CD4-positive, alpha-beta T cell treated with Interleukin-12 subunit alpha and Interleukin-12 subunit beta, for 1 hour (primary cell): ENCODE measurements around the gene MSI2.
A peak's percentile ranks its signal among the peaks of the same experiment; 100 is the strongest.

Experiments
- DNase-seq: peaks from one replicate; pipeline ENCODE4 v3.0.0-alpha.2; 2020

MSI2 gene

DNA sequence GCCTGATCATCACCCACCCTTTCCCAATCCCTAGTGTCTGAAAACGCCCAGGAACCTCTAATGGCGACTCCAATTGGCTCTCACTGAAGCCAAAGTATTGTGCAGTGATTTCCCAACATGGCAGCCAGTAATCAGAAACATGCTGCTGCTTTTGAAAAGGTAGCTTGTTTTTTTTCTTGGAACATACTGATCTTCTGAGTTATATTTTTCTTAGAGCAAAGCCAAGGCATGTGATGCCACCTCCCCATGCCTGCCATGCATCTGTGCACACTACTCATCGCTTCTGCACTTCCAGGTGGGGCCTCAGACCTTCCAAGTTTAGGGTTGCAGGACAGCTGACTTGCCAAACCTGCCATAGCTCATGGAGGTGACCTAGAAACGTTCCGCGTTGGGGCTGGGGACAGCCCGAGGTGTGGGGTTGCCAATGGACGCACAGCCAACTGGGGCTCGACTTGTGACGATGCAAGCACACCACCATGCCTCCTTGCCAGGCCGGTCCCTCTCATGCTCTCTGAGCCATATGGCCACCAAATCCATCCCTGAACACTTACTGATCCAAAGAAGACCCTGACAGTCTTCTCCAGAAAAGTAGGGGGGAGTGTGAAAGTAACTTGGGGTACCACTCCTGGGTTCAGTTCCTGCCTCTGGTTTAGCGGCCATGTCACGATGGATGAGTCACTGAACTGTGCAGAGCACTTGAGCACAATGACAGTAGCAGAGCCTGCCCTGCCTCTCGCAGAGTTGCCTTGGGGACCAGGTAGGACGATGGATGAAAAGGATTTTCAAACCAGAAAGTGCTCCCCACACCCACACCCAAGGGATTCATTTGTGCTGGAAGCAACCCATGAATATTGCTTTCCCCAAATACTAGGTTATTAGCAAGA, 333.1 kb downstream of the MSI2 start:
- no peak for DNase-seq

DNA sequence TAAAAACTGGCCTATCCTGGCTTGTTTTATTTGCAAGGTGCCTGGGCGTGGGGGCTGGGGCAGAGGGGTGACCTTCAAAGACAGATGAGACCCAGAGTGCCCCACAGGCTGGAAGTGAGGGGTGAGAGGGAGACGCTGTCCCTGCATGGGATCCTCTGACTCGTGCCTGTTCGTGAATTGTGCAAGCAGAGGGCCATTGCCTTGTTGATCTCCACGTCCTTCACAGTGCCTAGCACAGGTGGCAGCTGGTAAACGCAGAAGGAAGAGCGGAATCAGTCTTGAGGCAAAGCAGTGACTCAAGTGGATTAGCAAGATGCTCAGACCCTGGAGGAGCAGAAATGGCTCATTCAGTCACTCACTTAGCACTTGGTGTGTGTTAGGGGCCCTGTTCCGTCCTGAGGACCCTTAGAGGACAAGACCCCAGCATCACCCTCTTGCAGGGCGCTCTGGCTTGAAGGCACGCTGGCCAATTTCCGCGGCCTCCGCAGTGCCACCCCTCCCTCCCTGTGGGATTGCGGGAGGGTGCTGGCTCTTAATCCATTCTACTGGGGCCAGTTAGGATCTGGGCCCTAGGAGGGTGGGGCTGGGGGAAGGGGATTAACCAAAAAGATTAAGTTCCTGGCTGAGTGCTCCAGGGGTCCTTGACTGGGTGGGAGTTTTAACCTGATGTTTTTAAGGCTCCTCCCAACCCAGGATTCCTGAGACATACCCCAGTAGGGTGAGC, 337.6 kb downstream of the MSI2 start:
- no peak for DNase-seq

DNA sequence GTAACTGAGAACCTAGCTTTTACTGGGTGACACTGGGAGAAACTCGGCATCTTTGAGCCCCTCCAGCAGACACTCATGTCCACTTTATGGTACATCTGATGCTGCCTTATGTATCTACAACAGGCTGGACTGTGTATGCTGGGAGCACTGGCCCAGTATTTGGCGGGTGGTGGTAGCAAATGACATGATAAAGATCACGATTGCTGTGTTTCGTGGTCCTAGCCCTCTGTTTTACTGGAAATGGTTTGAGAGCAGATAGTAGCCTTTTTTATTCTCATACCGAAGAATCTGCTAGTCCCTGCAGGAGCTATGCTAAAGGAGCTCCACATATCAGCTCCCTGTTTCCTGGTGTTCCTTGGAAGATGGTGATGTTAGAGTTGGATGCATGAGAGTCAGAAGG, 338.4 kb downstream of the MSI2 start:
- no peak for DNase-seq

DNA sequence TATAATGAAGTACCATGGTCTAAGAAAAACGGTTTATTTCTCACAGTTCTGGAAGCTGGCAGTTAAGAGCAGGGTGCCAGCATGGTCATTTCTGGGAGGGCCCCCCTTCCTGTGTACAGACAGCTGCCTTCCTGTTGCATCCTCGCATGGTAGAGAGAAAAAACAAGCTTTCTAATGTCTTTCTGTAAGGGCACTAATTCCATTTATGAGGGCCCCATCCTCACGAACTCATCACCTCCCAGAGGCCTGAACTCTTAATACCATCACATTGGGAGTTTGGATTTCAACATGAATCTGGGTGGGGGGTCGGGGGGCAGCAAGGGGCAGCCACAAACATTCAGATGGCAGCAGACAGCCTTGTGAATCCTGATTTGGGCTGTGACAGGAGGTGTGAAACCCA, 339.1 kb downstream of the MSI2 start:
- no peak for DNase-seq

DNA sequence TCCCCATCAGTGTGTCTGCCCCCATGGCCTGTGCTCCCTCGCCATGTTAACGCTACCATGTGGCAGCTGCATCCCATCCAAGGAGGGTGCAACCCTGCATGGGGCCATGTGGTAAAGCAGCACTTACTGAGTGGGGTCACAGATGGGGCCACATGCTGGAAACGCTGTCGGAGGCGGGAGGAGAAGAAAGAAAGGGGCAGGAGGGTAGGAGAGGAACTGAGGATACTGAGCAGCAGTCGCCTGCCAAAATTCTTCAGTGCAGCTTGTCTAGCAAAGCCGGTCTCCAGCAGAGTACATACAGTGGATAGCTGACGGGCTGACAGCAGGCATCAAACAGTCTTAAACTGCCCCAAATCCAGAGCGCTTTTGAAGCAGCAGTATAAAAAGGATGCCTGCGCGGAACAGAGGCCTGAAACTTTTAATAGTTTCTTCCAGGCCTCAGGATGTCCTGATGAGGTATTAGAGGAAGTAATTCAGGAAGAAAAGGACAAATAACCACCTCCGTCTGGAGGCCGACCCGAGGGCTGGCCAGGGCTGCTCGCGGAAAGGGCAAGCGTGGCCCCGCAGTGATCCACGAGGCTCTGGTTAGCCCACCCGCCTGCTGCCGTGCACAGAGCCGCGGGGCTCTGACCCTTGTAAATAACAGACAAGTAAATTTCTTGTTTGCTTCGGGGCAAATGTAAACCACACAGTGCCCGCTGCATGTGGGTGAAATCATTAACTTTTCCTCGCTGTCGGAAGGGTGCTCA, 339.8 kb downstream of the MSI2 start:
- DNase-seq: no peak

DNA sequence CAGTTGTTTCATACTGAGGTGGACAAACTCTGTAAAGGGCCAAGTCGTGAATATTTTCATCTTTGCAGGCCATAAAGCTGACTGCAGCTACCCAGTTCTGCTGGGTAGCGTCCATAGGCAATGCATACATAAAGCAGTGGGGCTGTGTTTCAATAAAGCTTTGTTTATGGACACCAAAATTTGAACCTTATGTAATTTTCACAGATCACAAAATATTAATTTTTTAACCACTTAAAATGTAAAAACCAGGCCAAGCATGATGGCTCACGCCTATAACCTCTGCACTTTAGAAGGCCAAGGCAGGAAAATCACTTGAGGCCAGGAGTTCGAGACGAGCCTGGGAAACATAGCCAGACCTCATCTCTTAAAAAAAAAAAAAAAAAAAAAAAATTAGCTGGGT, 340.8 kb downstream of the MSI2 start:
- no peak for DNase-seq

DNA sequence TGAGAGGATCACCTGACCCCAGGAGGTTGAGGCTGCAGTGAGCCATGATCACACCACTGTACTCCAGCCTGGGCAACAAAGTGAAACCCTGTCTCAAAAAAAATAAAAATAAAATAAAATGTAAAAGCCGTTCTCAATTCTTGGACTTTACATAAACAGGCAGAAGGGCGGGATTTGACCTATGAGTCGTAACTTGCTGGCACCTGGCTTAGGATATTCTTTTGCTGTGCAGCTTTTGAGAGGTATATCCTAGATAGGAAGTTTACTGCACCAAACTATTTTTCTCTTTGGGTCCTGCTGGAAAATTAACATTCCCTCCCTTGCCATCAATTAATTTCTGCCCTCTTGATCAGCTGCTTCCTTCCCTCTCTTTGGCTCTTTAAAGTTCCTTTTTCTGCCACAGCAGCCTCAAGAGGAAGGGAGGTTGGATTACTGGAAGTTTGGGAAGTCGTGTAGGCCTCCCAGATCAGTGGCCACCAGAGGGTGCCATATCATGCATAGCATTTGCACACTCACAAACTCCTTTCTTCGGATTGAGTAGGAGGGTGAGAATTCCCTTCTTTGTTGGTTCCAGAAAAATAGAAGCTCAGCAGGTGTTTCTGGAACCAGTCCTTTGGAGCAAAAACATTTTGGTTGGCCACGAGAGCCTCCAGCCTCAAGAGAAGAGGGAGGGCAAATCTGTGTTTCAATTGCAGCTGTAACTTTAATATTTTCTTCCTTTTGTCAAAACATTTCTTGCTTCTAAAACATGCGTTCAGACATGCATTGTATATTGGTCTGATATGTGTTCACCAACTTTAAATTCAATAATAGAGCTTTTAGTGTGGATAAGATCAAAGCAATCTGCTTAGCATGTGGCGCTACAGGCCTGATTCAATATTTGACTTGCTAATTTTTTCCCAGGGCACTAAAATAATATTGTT, 341.5 kb downstream of the MSI2 start:
- DNase-seq: peak; percentile 38

DNA sequence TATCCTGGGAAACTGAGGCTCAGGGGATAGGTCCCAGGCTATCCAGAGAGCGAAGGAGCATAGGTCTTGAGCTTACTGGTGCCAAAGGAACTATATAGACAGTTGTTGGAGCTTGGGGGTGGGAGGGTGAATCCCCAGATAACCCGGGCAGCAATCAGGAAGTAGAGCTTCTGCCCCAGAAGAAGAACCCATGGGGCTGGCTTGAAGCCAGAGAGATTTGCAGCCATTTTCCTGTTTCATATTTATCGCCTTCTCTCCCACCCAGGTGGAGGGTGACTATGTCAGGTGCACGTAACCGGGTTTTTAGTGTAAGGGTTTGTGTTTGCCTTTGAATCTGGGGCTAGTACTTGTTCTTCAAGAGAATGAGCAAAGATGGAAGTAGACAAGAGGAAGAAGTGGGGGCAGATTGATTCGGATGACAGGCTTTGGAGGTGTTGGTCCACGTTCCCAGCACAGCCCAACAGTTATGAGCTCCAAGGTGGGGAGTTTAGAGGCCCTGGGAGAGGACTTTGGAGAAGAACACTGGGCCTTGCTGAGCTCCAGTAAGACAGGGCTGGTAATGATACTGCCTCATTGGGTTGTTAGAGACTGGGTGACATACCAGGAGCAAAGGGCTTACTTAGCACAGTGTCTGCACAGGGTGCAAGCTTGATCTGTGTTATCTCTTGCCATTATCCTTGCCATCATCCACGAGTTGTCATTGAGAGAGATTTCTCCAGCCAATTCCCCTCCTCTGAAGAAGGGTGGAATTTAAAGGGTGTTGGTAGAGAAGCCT, 343.1 kb downstream of the MSI2 start:
- peak; percentile 36 for DNase-seq

DNA sequence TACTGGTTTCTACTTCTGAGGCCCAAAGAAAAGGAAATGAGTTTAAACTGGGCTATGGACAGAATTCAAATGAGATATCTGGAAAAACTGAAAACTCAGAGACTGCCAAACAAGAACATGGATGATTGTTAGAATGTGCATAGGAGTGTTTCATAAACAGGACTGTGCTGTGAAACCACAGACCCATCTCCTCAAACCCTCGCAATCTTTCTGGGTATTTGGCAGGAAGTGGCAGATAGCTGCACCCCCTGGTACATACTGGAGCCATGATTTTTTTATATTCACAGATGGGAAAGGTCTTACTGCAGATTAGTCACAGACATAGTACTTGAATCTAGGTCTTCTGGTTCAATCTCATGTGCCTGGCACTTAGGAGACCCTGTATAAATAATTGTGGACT, 343.8 kb downstream of the MSI2 start:
- DNase-seq: peak; percentile 62

DNA sequence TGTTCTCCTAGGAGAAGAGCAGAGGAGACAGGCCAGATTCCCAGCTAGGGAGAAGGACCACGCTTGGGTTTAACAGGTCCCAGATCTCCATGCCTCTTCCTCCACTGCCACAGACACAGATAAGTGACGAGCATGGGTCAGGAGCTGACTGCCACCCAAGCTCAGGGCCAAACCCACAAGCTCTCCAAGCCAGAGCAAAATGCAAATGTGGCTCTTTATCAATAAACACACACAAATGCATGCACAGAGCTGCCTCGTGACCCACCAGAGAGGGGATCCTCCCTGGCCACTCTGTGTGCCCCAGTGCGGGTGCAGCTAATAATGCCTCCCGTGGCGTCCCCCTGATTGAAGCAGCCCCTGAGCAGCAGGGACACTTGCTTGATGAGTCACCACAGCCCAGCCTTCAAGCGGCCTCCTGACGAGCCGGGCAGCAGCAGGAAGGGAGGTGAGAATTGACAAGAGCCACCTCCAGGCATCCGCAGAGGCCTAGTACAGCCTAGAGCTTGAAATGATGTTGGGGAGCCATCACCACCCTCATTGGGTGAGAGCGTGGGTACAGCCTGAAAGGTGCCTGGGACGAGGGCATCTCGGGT, 344.9 kb downstream of the MSI2 start:
- peak; percentile 28 for DNase-seq

DNA sequence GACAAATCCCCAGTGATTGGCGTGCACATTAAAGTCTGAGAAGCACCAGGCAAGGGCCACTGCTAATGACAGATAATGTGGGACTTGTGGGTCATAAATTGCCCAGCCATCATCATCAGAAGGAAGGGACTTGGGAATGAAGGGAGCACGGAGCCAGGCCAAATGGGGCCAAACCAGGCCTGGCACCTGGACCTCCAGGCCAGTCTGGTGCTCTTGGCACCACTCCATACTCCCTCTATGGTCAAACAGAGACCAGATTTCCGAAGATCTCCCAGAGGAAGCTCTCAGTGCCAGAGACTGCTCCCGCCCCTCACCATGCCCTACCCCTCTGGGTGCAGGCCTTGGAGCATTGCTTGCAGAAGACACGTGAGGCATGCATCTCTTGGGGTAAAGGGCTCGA, 346.6 kb downstream of the MSI2 start:
- no peak for DNase-seq

DNA sequence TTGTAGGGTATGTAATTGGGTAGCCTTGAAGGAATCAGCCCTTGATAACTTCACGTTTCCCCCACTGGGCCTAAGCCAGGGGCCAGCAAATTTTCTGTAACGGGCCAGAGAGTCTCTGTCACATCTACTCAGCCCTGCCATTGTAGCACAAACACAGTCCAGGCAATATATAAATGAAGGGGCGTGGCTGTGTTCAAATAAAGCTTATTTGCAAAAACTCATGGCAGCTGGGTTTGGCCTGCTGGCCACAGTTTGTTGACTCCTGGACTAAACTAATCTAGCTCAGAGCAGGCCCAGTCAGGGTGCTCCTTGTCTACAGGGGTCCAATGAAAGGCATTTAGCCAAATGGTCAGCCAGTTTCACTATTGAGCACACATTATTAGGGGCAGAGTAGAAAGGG, 347.2 kb downstream of the MSI2 start:
- no peak for DNase-seq

DNA sequence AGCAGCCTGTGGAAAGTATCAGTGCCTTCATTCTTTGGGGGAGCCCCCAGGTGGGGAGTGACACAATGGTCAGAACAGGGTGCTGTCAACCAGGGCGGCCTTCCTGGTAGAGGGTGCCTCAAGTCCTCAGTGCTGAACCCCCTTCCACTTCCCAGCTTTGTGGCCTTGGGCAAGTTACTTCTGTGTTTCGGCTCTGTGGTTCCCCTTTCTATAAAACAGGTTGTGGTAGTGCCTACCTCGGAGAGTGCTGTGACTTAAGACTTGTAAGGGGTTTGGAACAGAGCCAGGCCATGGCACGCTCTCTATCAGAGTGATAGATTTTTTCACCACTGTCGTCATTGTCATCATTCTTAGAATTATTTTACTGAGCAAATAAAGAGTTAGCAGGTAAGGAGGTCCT, 347.7 kb downstream of the MSI2 start:
- DNase-seq: peak; percentile 80

DNA sequence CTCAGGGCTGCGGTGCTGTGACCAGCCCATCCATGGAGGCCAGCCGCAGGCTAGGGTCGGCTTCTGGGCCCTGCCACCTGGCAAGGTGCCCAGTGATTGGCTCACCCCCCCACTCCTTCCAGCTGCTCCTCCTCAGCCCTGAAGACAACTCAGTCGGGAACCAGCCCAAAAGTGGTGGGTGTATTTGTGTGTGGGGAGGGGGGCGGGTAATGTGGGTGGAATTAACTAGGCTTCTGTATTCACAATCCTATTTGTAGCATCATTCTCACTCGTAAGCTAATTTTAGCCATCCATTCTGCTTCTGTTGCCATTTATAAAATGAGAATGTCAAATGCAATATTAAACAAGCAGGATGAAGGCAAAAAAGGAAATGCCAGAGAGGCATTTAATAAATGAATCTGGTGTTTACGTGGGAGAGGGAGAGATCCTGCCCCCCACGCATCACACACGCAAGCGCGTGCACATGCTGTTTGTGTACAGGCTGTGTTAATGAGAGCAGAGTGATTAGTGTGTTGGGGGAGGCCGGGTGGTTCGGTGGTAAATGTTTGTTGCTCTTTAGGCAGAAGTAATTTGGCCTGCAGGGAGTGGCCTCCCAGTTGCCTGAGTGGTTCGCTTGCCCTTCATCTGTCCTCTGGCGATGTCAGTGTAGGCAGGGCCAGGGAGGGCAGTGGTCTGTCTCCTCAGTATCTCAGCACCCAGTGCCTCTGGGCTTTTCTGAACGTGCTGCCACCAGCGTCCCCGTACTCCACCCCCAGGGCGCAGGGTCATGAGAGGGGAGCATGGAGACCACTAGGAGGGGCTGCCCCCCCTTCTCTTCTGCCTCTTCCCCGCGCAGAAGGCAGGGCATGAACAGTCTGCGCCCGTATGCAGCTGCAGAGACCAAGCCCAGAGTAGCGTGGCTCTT, 348.7 kb downstream of the MSI2 start:
- no peak for DNase-seq

DNA sequence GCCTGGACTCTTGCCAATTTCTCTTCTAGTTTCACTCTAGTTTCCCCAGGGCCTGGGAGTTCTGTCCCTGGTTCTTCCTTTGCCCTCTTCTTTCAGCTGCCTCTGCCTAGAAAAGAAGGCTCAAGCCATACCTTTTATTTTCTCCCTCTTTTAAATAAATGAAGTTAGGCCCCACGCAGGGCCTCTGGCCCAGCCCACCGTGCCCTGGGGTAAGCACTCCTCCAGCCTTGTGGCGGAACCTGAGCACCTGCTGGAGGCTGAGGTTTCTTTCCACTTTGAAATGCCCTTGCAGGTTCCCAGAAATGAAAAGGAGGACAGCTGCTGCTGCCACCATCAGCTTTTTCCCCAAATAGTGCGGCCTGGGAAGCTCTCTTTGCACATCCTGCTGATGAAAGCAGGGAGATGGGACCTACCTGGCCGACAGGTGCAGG, 349.4 kb downstream of the MSI2 start:
- DNase-seq: peak; percentile 53

DNA sequence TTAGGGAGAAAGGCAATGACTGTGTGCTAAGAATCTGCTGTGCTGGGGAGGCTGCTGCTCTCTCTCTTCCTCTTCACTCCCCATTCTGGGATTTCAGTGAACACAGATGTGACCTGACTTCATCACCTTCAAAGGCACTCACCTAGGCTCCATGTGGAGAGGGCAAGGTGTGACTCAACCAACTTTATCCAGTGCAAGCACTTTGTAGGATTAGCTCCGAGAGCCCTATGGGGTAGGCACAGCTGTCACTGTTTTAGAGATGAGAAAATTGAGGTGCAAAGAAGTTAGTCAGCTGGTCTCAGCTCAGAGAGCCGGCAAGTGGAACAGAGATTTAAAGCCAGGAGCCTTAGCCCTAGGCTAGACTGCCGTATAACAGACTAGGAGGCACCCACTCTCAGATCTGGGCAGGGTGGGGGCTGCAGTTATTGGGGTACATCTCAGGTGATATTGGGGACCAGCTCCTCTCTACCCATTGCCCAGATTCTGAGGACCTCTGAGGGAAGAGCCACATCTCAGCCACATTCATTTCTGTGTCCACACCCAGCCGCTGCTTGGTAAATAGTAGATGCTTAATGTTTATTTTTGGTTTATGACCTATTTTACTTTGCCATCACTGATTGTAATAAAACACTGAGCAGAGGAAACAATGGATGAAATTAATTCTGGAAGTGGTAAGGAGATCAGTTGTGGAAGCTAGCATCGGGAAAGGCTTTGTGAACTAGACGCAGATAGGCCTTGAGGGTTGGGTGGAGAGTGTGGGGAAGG, 350.0 kb downstream of the MSI2 start:
- no peak for DNase-seq

DNA sequence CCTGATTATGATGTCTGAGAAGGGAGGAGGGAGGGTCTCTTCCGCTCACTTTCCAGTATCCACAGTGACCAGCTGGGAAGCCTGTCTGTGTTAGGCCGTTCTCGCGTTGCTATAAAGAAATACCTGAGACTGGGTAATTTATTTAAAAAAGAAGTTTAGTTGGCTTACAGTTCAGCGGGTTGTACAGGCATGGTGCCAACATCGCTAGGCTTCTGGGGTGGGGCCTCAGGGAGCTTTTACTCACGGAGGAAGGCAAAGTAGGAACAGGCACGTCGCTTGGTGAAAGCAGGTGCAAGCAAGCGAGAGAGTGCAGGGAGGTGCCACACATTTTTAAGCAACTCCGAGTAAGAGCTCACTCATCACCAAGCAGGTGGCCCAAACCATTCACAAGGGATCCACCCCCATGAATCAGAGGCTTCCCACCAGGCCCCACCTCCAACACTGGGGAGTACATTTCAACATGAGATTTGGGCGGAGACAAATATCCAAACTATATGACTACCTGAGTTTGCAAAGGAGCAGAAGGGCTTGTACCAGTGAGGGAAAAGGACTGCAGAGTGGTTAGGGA, 351.3 kb downstream of the MSI2 start:
- no peak for DNase-seq

DNA sequence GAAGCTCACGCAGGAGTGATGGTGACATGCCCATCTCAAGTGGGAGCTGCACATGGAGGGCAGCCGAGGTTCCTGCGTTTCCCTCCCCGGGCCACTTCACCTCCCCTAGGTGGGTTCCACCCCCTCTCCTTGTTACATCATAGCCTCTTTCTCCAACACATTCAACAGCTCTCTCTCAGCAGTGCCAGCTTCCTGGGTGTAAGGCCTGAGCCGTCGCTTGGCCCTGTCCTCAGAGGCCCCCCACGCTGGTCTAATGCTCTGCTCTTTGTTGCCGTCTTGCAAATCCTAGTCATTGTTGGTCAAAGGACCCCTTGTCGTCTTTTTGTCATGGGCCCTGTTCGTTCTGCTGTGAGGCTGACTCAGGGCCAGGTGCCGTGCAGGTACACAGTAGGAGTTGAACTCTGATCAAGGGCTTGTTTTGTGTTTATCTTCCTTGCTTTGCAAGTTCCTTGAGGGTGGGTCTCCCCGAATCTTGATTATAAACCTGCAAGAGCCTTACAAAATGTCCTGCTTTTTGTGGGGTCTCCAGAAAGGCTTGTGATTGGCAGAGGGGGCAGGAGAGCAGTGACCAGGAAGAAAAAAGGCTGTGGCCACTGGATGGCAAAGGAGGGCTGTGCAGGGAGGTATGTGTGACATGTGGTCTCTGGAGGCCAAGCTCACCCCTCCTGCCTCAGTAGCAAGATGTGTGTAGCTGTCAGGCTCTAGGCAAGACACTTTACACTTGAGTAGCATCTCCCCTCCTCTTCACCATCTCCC, 352.2 kb downstream of the MSI2 start:
- DNase-seq: no peak
